Stimulated activated naive CD4-positive, alpha-beta T cell (primary cell): Measurements from ENCODE around the gene TAS1R3.
A peak's percentile ranks its signal among the peaks of the same experiment; 100 is the strongest.
"Not testable (repeated sequence)": the region's sequence is repeated elsewhere in the genome, so short reads cannot be mapped to it uniquely, and the experiment has no call there.

Source experiments
- DNase-seq, 6 experiments: peaks; one replicate each; lab custom pipeline; 2025; lab: John Stamatoyannopoulos, UW

The TAS1R3 gene

GRCh38 chr1:1354271-1355247 is 23.5 kb downstream of the TAS1R3 start:
- peak in 2 of 6 experiments; percentile 21 to 43 for DNase-seq

- DNase-seq: no peak
Observed at GRCh38 chr1:1355416-1355815, 24.3 kb downstream of the TAS1R3 start.

- DNase-seq: no peak
Observed at GRCh38 chr1:1356166-1356795, 25.2 kb downstream of the TAS1R3 start.

- no peak for DNase-seq
Observed at GRCh38 chr1:1356796-1357401, 25.8 kb downstream of the TAS1R3 start.

- no peak for DNase-seq
Observed at GRCh38 chr1:1357871-1358432, 26.9 kb downstream of the TAS1R3 start.

DNA sequence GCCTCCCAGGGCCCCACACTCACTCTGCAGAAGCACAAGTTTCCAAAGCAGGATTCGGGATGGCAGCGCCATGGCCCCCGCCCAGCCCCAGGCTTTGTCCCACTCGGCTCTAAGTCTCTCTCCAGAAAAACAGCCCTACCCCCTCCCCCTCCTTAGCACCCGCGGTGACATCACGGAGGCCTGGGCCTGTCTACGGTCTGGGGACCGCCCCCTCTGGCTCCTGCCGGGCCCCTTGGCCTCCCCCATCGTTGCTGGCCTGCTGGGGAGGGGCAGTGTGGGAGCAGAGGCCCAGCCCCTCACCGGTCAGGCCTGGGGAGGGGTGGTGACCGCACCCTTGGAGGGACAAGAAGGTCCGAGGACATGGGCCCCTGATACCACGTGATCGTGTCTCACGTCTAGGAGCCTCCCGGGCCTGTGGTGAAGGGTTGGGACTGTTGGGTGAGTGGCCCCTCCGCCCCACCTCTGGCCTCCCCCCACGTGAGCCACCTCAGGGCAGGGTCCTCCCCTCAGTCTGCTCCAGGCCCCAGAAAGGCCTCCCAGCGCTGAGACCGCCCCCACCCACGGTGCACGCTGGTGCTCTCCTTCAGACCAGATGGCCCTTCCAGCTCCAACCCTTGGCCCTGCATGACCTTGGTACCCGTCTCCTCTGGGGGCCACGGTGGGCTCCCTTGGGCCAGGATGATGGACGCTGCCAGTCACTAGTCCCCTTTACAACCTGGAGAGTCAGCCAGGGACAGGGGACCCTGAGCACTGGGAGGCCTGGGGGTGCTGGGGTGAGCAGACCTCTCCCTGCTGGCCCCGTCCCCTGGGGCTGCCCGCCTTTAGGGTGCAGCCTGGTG is 27.6 kb downstream of the TAS1R3 start, which contains the start of gene MXRA8:
Gene MXRA8 (minus strand): TSS at position 123 of the 839 bp plus-strand sequence. CDS start 51 bp downstream, at position 72.
- DNase-seq: no peak

- DNase-seq: peak in 2 of 6 experiments; percentile 21 to 27
Observed at GRCh38 chr1:1359308-1359663, 28.2 kb downstream of the TAS1R3 start.

DNA sequence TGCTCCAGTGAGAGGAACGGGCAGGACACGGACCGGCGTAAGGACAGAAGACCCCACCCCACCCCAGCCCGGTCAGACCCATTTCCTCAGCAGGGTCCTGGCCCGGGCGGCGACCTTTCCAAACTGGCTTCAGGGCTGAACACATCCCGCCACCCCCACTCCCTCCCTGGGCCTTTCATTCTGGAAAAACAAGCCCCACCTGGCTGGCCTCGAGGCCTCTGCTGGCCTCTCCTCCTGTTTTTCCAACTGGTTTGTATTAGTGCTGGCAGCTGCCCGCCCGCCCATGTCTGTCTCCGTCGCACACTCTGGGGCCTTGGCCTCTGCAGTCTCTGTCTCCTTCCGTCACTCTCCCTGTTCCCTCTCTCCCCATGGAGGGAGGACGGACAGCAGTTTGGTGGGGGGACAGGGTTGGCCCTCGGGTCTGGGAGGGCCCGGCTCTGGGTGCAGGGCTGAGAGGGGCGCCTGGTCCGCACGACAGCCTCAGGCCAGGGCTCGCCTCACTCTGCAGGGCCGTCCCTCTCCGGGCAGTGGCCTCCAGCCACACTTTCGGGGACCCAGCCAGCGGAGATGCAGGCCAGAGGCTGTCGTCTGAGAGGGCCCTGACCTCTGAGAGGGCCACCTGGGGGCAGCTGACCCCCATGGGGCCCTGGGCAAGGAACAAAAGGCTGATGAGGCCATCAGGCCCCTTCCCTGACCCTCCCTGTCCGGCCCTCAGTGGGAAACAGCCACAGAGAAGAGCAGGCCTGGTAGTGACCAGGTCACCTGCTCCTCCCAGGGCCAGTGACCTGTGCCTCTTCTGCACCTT is 28.8 kb downstream of the TAS1R3 start:
- DNase-seq: no peak

GRCh38 chr1:1360506-1361169 is 29.6 kb downstream of the TAS1R3 start:
- no peak for DNase-seq

- DNase-seq: no peak
Observed at GRCh38 chr1:1361233-1361981, 30.3 kb downstream of the TAS1R3 start.

GRCh38 chr1:1361982-1362423 is 30.9 kb downstream of the TAS1R3 start:
- no peak for DNase-seq

DNA sequence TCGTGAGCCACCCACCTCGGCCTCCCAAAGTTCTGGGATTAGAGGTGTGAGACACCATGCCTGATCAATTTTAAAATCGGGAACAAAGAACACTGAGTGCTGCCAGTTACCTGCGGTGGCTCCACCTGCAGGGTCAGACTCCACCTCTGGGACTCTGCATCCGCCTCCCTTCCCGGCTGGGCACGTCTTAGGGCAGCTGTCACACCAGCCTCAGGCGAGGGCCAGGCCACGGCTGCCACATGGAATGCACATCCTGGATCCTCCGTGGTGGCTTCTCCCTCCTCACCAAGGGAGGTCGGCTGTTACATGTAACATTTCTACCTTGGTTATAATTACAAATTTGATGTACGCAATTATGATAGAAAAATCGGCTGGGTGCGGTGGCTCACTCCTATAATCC is 33.2 kb downstream of the TAS1R3 start:
- no peak for DNase-seq

GRCh38 chr1:1365875-1366698 is 35.0 kb downstream of the TAS1R3 start:
- DNase-seq: no peak

DNA sequence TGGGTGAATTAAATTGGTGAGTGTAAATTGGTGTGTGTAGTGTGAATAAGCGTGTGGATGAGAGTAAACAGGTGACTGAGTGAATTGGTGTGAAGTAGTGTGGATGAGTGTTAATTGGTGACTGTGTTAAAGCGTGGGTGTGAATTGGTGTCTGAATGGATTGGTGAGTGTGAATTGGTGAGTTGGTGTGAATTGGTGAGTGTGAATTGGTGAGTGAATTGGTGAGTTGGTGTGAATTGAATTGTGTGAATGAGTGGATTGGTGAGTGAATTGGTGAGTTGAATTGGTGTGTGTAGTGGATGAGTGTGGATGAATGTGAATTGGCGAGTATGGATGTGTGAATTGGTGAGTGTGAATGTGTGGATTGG is 35.6 kb downstream of the TAS1R3 start:
- no peak for DNase-seq

DNA sequence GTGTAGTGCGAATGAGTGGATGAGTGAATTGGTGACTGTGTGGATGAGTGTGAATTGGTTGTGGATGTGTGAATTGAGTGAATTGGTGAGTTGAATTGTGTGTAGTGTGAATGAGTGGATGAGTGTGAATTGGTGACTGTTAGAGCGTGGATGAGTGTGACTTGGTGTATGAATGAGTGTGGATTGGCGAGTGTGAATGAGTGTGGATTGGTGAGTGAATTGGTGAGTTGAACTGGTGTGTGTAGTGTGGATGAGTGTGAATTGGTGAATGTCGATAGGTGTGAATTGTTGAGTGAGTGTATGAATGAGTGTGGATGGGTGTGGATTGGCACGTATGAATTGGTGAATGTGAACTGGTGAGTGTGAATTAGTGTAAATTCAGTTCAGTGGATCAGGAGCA is 36.2 kb downstream of the TAS1R3 start:
- DNase-seq: no peak

DNA sequence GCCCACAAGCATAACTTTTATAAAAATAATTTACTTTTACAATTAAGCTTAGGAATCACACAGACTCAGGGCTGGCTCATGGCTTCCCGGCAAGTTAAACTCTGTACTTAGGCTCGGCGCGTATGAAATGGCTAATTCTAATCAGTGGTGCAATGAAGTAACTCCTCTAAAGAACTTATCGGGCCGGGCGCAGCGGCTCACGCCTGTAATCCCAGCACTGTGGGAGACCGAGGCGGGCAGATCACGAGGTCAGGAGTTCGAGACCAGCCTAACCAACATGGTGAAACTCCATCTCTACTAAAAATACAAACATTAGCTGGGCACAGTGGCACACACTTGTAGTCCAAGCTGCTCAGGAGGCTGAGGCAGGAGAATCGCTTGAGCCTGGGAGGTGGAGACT is 39.0 kb downstream of the TAS1R3 start:
- not testable (repeated sequence) for DNase-seq

DNA sequence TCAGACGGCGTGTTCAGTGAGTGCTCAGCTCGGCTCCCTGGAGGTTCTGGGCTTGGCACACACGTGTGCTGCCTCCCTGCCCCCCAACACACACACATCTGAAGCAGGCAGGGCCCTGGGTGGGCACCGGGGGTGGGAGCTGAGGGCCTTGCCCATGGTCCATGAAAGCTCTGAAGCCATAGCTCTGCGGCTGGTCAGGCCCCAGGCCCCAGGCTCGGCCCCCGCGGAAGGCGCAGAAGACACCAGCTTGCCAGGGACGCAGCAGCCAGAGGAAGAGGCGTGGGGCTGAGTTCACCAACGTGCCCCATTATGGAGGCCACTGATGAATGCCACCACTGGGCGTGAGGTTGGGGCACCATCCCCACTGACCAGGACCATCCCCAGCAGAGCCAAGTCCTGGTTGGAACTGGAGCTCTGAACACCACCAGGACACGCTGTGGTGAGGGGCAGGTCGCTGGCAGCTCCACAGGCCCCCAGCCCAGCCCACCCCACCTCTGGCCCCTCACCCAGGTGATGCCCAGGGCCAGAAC is 39.8 kb downstream of the TAS1R3 start:
- peak in 1 of 6 experiments; percentile 49 for DNase-seq

- peak; percentile 66 to 85 (median 72) for DNase-seq
Observed at GRCh38 chr1:1371364-1371745, 40.3 kb downstream of the TAS1R3 start.
